Fibroblast of lung (primary cell): ENCODE data around the gene FILIP1L. TPM values are rescaled to one million over a fixed set of nuclear protein-coding genes. Genes with fewer than 3 reads are reported as not detected.
A peak's percentile ranks its signal among the peaks of the same experiment; 100 is the strongest.

Source experiments
- DNase-seq, 2 donors: peaks; one replicate each; pipeline versions ENCODE4 v3.0.0 to v3.0.0-alpha.2; 2010; ENCODE audit warnings: low read depth in 2 of 2
- H2AFZ ChIP-seq: 2 replicates; pipeline ENCODE4 v1.5.1; 2012; ENCODE audit warnings: low read length, control low read depth, inconsistent platforms
- H3K27ac ChIP-seq: 2 replicates; pipeline ENCODE4 v1.5.1; 2011; ENCODE audit warnings: low read length, control low read depth; ENCODE audit not compliant: insufficient read depth
- H3K27me3 ChIP-seq: 2 replicates; pipeline ENCODE4 v1.5.1; 2011; ENCODE audit warnings: mild to moderate bottlenecking, low read length; ENCODE audit not compliant: control insufficient read depth, insufficient read depth
- H3K36me3 ChIP-seq: 2 replicates; pipeline ENCODE4 v1.5.1; 2011; ENCODE audit warnings: low read length; ENCODE audit not compliant: control insufficient read depth, insufficient read depth
- H3K4me1 ChIP-seq: 2 replicates; pipeline ENCODE4 v1.5.1; 2011; ENCODE audit warnings: low read length; ENCODE audit not compliant: control insufficient read depth, insufficient read depth; ENCODE audit errors: extremely low read depth
- H3K4me2 ChIP-seq: 2 replicates; pipeline ENCODE4 v1.5.1; 2011; ENCODE audit warnings: low read length, control low read depth; ENCODE audit not compliant: insufficient read depth; ENCODE audit errors: extremely low read depth
- H3K4me3 ChIP-seq, 4 experiments: fragments of 200-600 bp in 1 of 4; sonication (generic) in 1 of 4; replicated peaks in 1 of 4; 2 replicates each; pipeline ENCODE4 v1.5.1; 2011 to 2016; ENCODE audit warnings: low read length in 4 of 4, low read depth in 3 of 4, mild to moderate bottlenecking in 3 of 4, control low read depth in 2 of 4, inconsistent platforms in 1 of 4, mixed read lengths in 1 of 4; ENCODE audit not compliant: insufficient read depth in 1 of 4; ENCODE audit errors: control extremely low read depth in 1 of 4
- H3K79me2 ChIP-seq: 2 replicates; pipeline ENCODE4 v1.5.1; 2012; ENCODE audit warnings: mild to moderate bottlenecking, low read length, inconsistent platforms; ENCODE audit not compliant: control insufficient read depth, insufficient read depth
- H3K9ac ChIP-seq: 2 replicates; pipeline ENCODE4 v1.5.1; 2011; ENCODE audit warnings: mild to moderate bottlenecking, low read length, control low read depth; ENCODE audit not compliant: insufficient read depth
- H3K9me3 ChIP-seq: 2 replicates; pipeline ENCODE4 v1.5.1; 2012; ENCODE audit warnings: low read depth, low read length; ENCODE audit not compliant: control insufficient read depth, insufficient read depth
- H4K20me1 ChIP-seq: 2 replicates; pipeline ENCODE4 v1.5.1; 2011; ENCODE audit warnings: low read length; ENCODE audit not compliant: control insufficient read depth, insufficient read depth; ENCODE audit errors: extremely low read depth
- EZH2 ChIP-seq: IDR thresholded peaks from 2 replicates; pipeline ENCODE4 v1.5.1; 2012; ENCODE audit warnings: low read length, control low read depth, mild to moderate bottlenecking; ENCODE audit errors: missing control alignments
- polyA plus RNA-seq, 2 donors: library from polyadenylated mRNA; depleted of rRNA in 1 of 2; stranded (reverse) in 1 of 2; unstranded in 1 of 2; fragments of >200 nt; gene quantifications; 2 replicates each; pipeline ENCODE4 v1.2.1, GENCODE V29; 2011 to 2012; ENCODE audit warnings: missing spikeins in 1 of 2
- total RNA-seq: library from RNA; depleted of rRNA; stranded (reverse); fragments of >200 nt; gene quantifications from 2 replicates; pipeline ENCODE4 v1.2.1, GENCODE V29; 2014
- TF ChIP-seq, protein P1 (sequence below), 2 donors: IDR thresholded peaks in 1 of 2; conservative IDR thresholded peaks in 1 of 2; 1 replicate in 1 of 2; 2 replicates in 1 of 2; pipeline ENCODE4 v1.5.1; 2011 to 2012; ENCODE audit warnings: low read length in 2 of 2, control low read depth in 1 of 2, inconsistent platforms in 1 of 2, low read depth in 1 of 2, mild to moderate bottlenecking in 1 of 2

The FILIP1L gene
- total and polyA plus RNA-seq, 2 donors (not counting 1 experiment from before 2014, with no cell fraction given): 92.8 to 126 TPM

DNA sequence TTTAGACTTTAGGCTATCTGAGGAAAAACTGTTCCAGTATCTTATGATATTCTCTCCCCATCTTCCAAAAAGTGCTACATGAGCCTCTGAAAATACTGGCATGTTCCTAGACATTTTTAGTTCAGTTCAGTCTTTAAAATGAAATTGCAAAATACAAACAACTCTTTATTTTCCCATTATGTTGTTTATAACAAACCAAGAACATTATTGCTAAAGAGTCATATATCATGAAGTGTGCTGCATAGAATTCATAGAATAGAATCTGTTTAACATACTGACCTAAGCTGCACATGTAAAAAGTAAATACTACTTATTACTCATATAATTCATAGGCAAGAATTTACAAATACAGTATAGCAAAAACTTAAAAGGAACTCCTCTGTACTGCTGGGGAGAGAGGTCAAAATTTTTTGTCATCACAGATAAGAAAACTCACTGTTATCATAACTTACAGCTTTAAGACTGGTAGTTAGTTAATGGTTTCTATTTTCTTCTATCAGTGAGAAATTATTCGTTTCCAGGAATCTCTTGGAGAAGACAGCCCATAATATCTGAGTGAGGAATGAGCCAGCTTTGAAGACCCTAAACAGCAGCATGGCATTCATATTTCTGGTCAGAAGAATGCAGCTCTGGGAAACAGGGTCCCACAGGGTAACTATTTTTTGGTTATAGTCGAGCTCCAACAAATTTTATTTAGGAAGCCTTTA lies 32.2 kb downstream of the FILIP1L start:
- peaks cover 4% of the 10 kb centered on the region for H3K4me1 ChIP-seq
- no peaks in the 10 kb centered on the region for H4K20me1 ChIP-seq
- peak in 1 of 2 donors; percentile 64 for DNase-seq
- TF ChIP-seq, protein P1, sequence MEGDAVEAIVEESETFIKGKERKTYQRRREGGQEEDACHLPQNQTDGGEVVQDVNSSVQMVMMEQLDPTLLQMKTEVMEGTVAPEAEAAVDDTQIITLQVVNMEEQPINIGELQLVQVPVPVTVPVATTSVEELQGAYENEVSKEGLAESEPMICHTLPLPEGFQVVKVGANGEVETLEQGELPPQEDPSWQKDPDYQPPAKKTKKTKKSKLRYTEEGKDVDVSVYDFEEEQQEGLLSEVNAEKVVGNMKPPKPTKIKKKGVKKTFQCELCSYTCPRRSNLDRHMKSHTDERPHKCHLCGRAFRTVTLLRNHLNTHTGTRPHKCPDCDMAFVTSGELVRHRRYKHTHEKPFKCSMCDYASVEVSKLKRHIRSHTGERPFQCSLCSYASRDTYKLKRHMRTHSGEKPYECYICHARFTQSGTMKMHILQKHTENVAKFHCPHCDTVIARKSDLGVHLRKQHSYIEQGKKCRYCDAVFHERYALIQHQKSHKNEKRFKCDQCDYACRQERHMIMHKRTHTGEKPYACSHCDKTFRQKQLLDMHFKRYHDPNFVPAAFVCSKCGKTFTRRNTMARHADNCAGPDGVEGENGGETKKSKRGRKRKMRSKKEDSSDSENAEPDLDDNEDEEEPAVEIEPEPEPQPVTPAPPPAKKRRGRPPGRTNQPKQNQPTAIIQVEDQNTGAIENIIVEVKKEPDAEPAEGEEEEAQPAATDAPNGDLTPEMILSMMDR (conservative IDR thresholded peaks at IDR 0.05 in 1 of 2, IDR thresholded peaks at IDR 0.05 in 1 of 2; ENCODE audit: low read depth in 1 of 2, low read length in 2 of 2): no peak
- no peak for TF ChIP-seq EZH2
- no peaks in the 10 kb centered on the region for H3K79me2 ChIP-seq
- H3K9me3 ChIP-seq: no peaks in the 10 kb centered on the region
- H3K27ac ChIP-seq: no peak overlapping the region
- no peak overlapping the region for H2AFZ ChIP-seq
- H3K9ac ChIP-seq: no peak overlapping the region
- no peak overlapping the region for H3K4me2 ChIP-seq
- no peaks in the 10 kb centered on the region for H3K36me3 ChIP-seq
- H3K27me3 ChIP-seq: no peaks in the 10 kb centered on the region
- H3K4me3 ChIP-seq: no peak overlapping the region

DNA sequence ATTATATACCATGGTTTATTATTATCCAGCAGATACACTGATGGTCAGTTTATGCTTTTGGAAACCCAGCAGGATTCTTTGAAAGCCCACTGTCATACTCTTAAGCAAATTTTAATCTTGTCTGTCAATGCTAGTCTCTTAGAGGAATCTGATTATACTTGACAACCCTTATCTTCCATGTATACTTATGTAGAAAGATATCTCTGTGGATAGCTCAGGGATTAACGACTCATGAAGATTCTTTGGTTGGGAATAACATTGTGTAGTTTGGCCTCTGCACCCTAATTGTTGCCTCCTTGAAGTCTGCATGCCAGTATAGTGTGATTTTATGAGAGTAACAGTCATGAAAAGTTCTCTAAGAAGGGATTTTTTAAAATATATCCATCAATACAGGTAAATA lies 33.0 kb downstream of the FILIP1L start:
- no peak overlapping the region for H3K9ac ChIP-seq
- H3K27me3 ChIP-seq: no peaks in the 10 kb centered on the region
- no peak overlapping the region for H3K4me3 ChIP-seq
- no peaks in the 10 kb centered on the region for H3K36me3 ChIP-seq
- TF ChIP-seq EZH2: no peak
- TF ChIP-seq, protein P1 (conservative IDR thresholded peaks at IDR 0.05 in 1 of 2, IDR thresholded peaks at IDR 0.05 in 1 of 2; ENCODE audit: low read depth in 1 of 2, low read length in 2 of 2): no peak
- no peak for DNase-seq
- H3K4me2 ChIP-seq: no peak overlapping the region
- H2AFZ ChIP-seq: no peak overlapping the region
- H4K20me1 ChIP-seq: no peaks in the 10 kb centered on the region
- H3K79me2 ChIP-seq: no peaks in the 10 kb centered on the region
- H3K4me1 ChIP-seq: peaks cover 9% of the 10 kb centered on the region
- H3K9me3 ChIP-seq: no peaks in the 10 kb centered on the region
- H3K27ac ChIP-seq: no peak overlapping the region

DNA sequence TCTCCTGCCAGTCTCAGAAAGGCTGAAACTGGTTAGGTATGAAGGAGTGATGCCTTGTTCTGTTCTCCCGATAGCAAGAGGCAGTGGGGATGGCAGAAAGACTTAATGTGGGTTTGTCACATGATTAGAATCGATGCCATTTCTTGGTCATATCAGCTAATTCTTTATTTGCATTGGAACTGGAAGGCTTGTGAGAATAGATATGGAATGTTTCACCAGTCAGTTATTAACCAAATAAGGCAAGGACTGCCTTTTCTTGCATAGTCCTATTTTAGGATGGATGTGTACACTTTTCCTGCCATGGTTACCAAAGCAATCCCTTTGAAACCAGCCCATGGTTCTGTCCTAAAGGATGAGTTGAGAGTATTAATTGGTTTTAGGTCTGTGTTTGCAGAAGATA lies 33.7 kb downstream of the FILIP1L start:
- Histone ChIP-seq H3K27me3 (no peaks in the 10 kb centered on the region), H2AFZ (no peak overlapping the region), H3K9me3 (no peaks in the 10 kb centered on the region), H3K27ac (no peak overlapping the region), H4K20me1 (no peaks in the 10 kb centered on the region), H3K4me2 (no peak overlapping the region), H3K9ac (no peak overlapping the region), H3K79me2 (no peaks in the 10 kb centered on the region), H3K36me3 (no peaks in the 10 kb centered on the region), H3K4me3 (no peak overlapping the region), H3K4me1 (peaks cover 11% of the 10 kb centered on the region)
- peak in 1 of 2 donors; percentile 73 for DNase-seq
- no peak for TF ChIP-seq EZH2
- TF ChIP-seq, protein P1 (conservative IDR thresholded peaks at IDR 0.05 in 1 of 2, IDR thresholded peaks at IDR 0.05 in 1 of 2; ENCODE audit: low read depth in 1 of 2, low read length in 2 of 2): no peak
